Progenitor cell of endocrine pancreas (in vitro differentiated cells): Measurements from ENCODE around the gene TJP3. TPM values are rescaled to one million over a fixed set of nuclear protein-coding genes. Genes with fewer than 3 reads are reported as not detected.

Experiments
- DNase-seq: peaks from one replicate; pipeline ENCODE4 v3.0.0; 2021; ENCODE audit warnings: low spot score; ENCODE audit not compliant: unreplicated experiment
- H3K27ac Mint-ChIP-seq: 2 replicates; pipeline ENCODE4 v1.8.0; 2021; ENCODE audit warnings: mild to moderate bottlenecking, moderate library complexity, mixed read lengths
- H3K27me3 Mint-ChIP-seq: 2 replicates; pipeline ENCODE4 v1.8.0; 2021; ENCODE audit warnings: mixed read lengths
- H3K36me3 Mint-ChIP-seq: 2 replicates; pipeline ENCODE4 v1.8.0; 2022; ENCODE audit warnings: mixed read lengths; ENCODE audit not compliant: insufficient read depth
- H3K4me1 Mint-ChIP-seq: 2 replicates; pipeline ENCODE4 v1.8.0; 2021; ENCODE audit warnings: low read depth, mixed read lengths
- H3K4me3 Mint-ChIP-seq: 2 replicates; pipeline ENCODE4 v1.8.0; 2021; ENCODE audit warnings: low read depth, mild to moderate bottlenecking, moderate library complexity, mixed read lengths
- H3K9me3 Mint-ChIP-seq: 2 replicates; pipeline ENCODE4 v1.8.0; 2021; ENCODE audit warnings: low read depth, mixed read lengths
- total RNA-seq: library from RNA; stranded (reverse); gene quantifications from 2 replicates; pipeline ENCODE4 v1.2.1, GENCODE V29; 2021
- TF ChIP-seq, protein P1 (sequence below): fragments of 200-600 bp; sonication (generic); IDR thresholded peaks from one replicate; pipeline ENCODE4 v1.5.0; 2021; ENCODE audit warnings: antibody characterized with exemption, mild to moderate bottlenecking; ENCODE audit not compliant: unreplicated experiment

TJP3 gene
- total RNA-seq, 1 donor from 2014 or later: 40.7 TPM

DNA sequence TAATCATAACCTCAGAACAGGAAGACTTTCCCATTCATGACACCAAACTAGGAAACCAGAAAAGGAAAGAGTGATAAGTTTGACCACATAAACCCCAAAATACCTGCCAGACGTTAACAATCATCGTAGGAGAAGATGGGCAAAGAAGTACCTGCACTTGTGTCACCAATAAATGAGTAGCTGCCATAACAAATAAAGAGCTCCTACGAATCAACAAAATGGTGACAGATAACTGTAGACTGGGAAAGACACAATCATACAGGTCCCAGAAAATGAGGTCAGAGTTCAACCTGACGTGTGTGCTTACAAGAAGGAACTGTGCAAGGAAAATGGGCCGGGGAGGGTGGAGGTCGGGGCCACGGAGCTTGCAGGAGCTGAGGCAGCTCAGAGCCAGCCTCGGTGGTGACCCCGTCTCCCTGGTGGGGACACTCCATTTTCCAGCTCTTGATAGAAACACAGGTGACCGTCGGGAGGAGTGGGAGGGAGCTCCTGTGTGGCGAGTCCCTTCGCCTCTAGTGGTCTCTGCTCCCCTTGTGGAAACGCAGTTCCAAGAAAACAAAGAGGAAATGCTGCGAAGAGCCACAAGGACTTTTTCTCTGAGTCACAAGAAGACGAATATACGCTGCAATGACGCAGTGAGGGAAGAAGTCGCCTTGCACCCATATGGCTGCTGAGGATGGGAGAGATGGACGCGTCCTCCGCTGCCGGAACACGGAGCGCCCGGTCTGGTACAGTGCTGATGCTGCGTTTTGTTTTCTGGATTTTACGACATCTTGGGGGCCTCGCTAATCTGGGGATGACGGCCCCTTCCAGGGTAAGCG, 17.4 kb upstream of the TJP3 start:
- H3K36me3 Mint-ChIP-seq: peaks cover 7% of the 10 kb centered on the region
- peaks cover 3% of the 10 kb centered on the region for H3K9me3 Mint-ChIP-seq
- H3K27ac Mint-ChIP-seq: no peak overlapping the region
- H3K27me3 Mint-ChIP-seq: no peaks in the 10 kb centered on the region
- TF ChIP-seq, protein P1, sequence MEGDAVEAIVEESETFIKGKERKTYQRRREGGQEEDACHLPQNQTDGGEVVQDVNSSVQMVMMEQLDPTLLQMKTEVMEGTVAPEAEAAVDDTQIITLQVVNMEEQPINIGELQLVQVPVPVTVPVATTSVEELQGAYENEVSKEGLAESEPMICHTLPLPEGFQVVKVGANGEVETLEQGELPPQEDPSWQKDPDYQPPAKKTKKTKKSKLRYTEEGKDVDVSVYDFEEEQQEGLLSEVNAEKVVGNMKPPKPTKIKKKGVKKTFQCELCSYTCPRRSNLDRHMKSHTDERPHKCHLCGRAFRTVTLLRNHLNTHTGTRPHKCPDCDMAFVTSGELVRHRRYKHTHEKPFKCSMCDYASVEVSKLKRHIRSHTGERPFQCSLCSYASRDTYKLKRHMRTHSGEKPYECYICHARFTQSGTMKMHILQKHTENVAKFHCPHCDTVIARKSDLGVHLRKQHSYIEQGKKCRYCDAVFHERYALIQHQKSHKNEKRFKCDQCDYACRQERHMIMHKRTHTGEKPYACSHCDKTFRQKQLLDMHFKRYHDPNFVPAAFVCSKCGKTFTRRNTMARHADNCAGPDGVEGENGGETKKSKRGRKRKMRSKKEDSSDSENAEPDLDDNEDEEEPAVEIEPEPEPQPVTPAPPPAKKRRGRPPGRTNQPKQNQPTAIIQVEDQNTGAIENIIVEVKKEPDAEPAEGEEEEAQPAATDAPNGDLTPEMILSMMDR: no peak
- no peak for DNase-seq
- H3K4me1 Mint-ChIP-seq: peaks cover 5% of the 10 kb centered on the region
- H3K4me3 Mint-ChIP-seq: no peak overlapping the region

DNA sequence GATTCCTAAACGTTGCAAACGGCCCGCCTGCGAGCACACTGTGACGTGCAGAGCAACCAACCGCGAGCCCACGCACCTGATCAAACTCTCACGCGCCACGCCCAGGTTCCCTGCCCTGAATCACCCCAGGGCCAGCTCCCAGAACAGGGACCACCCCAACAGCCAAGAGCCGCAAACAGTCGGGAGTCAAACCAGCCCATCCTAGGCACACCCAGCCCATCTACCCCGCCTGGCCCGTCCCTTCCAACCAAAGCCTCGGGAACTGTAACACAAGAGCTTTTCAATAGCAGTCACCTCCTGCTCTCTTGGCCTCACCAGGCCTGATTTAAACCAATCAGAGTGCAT, 16.8 kb upstream of the TJP3 start:
- Mint-ChIP-seq H3K9me3 (peaks cover 3% of the 10 kb centered on the region), H3K4me1 (peaks cover 5% of the 10 kb centered on the region), H3K4me3 (no peak overlapping the region), H3K36me3 (peaks cover 7% of the 10 kb centered on the region), H3K27me3 (no peaks in the 10 kb centered on the region), H3K27ac (no peak overlapping the region)
- TF ChIP-seq, protein P1: no peak
- DNase-seq: no peak

DNA sequence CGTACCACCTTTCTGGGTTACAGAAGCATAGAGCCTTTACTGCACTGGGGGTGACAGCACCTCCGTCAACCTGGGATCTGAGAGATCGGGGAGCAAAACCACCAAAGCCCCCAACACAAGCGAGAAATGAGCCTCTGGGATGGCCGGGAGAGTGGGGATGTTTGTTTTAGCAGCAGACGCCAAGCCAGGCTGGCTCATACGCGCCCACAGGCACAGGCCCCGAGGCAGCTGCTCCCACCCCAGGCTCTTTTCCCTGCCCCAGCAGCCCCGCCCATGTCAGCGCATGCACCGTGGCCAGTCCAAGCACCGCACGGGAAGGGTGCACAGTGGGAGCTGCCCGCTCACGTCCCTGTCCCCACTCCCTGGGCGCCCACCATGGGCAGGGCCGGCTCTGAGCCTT, 16.5 kb upstream of the TJP3 start:
- TF ChIP-seq, protein P1: no peak
- no peak overlapping the region for H3K4me3 Mint-ChIP-seq
- no peak for DNase-seq
- peaks cover 7% of the 10 kb centered on the region for H3K36me3 Mint-ChIP-seq
- H3K4me1 Mint-ChIP-seq: peaks cover 5% of the 10 kb centered on the region
- H3K27me3 Mint-ChIP-seq: no peaks in the 10 kb centered on the region
- H3K9me3 Mint-ChIP-seq: peaks cover 3% of the 10 kb centered on the region
- H3K27ac Mint-ChIP-seq: no peak overlapping the region

DNA sequence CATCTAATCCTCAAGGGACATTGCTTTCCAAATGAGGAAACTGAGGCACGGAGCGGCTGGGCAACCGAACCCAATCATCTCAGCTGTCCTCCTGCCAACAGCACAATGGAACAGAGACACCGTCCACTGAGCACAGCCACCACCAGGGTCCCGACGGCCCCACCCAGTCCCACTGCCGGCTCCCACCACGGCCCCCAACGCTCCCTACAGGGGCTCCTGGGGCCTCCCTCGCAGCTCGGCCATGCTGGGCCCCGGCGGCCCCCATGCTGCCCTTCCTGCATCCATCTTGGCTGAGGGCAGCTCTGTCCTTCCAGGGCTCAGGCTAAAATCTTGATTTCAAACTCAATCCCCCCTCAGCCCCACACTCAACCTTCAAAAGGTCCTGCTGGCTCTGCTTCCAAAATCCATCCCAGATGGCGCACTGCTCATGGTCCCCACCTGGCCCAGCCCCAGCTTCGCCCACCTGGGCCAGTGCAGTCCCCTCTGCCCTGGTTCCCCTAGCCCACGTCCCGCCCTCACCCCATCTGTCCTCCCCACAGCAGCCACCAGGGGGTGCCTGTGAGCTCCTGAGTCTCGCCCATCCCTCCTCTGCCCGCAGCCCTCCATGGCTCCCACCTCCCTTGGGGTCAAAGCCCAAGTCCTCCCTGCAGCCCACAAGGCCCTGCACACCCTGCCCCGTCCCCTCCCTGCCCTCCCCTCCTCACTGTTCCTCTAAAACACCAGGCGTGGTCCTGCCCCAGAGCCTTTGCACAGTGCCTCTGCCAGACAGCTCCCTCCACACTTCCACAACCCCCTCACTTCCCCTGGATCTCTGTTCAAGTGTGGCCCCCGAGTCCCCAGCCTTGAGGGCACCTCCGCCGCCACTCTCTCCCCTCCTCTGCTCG, 15.8 kb upstream of the TJP3 start:
- DNase-seq: no peak
- Mint-ChIP-seq H3K27ac (peak overlapping the region; percentile 29), H3K4me1 (peaks cover 2% of the 10 kb centered on the region), H3K27me3 (no peaks in the 10 kb centered on the region), H3K36me3 (peaks cover 7% of the 10 kb centered on the region), H3K4me3 (no peak overlapping the region), H3K9me3 (peaks cover 3% of the 10 kb centered on the region)
- TF ChIP-seq, protein P1: peak; percentile 53
